Neutrophil (primary cell): ENCODE data around the gene PRDM5.

Source experiments
- H3K27ac ChIP-seq: fragments of 200-600 bp; sonication (generic); 2 replicates; pipeline ENCODE4 v1.5.1; 2016; ENCODE audit warnings: mild to moderate bottlenecking, moderate library complexity
- H3K27me3 ChIP-seq: fragments of 200-600 bp; sonication (generic); 2 replicates; pipeline ENCODE4 v1.6.0; 2016; ENCODE audit warnings: mild to moderate bottlenecking
- H3K36me3 ChIP-seq: fragments of 200-600 bp; sonication (generic); 2 replicates; pipeline ENCODE4 v1.5.1; 2017
- H3K4me1 ChIP-seq, 2 experiments: fragments of 200-600 bp in 1 of 2; sonication (generic) in 1 of 2; 1 replicate in 1 of 2; 2 replicates in 1 of 2; pipeline versions ENCODE4 v1.5.1 to v1.6.1; 2013 to 2016; ENCODE audit warnings: low read depth in 1 of 2, low read length in 1 of 2, mild to moderate bottlenecking in 1 of 2, moderate library complexity in 1 of 2; ENCODE audit not compliant: control insufficient read depth in 1 of 2, insufficient read depth in 1 of 2
- H3K4me3 ChIP-seq, 2 experiments: fragments of 200-600 bp in 1 of 2; sonication (generic) in 1 of 2; 1 replicate in 1 of 2; 2 replicates in 1 of 2; pipeline ENCODE4 v1.5.1; 2013 to 2016; ENCODE audit warnings: low read depth in 1 of 2, low read length in 1 of 2, mild to moderate bottlenecking in 1 of 2, moderate library complexity in 1 of 2
- H3K9me3 ChIP-seq: fragments of 200-600 bp; sonication (generic); 2 replicates; pipeline ENCODE4 v1.5.1; 2016
- CTCF ChIP-seq: fragments of 200-600 bp; sonication (generic); IDR thresholded peaks from 2 replicates; pipeline ENCODE4 v1.5.1; 2016; ENCODE audit warnings: antibody characterized with exemption

PRDM5 gene

GRCh38 chr4:120893314-120893713, 29.2 kb downstream of the PRDM5 start:
- Histone ChIP-seq H3K4me3 (no peak overlapping the region), H3K36me3 (no peaks in the 10 kb centered on the region), H3K27ac (no peak overlapping the region), H3K4me1 (no peaks in the 10 kb centered on the region), H3K27me3 (no peaks in the 10 kb centered on the region), H3K9me3 (no peaks in the 10 kb centered on the region)
- TF ChIP-seq CTCF, result no peak

- Histone ChIP-seq H3K4me3 (no peak overlapping the region), H3K27ac (no peak overlapping the region), H3K9me3 (no peaks in the 10 kb centered on the region), H3K4me1 (no peaks in the 10 kb centered on the region), H3K27me3 (no peaks in the 10 kb centered on the region), H3K36me3 (no peaks in the 10 kb centered on the region)
- no peak for TF ChIP-seq CTCF
Observed at GRCh38 chr4:120886191-120886590, 36.3 kb downstream of the PRDM5 start.

- Histone ChIP-seq H3K27ac (no peak overlapping the region), H3K27me3 (no peaks in the 10 kb centered on the region), H3K9me3 (no peaks in the 10 kb centered on the region), H3K4me1 (no peaks in the 10 kb centered on the region), H3K4me3 (no peak overlapping the region), H3K36me3 (no peaks in the 10 kb centered on the region)
- TF ChIP-seq CTCF, result no peak
Observed at GRCh38 chr4:120881846-120882245, 40.7 kb downstream of the PRDM5 start.

- no peak for TF ChIP-seq CTCF
- no peaks in the 10 kb centered on the region for H3K36me3 ChIP-seq
Observed at GRCh38 chr4:120881351-120881750, 41.2 kb downstream of the PRDM5 start.

GRCh38 chr4:120877021-120877420, 45.5 kb downstream of the PRDM5 start:
- H3K36me3 ChIP-seq, result no peaks in the 10 kb centered on the region
- no peak for TF ChIP-seq CTCF
- no peaks in the 10 kb centered on the region for H3K27me3 ChIP-seq
- H3K27ac ChIP-seq, result no peak overlapping the region
- no peaks in the 10 kb centered on the region for H3K9me3 ChIP-seq
- no peak overlapping the region for H3K4me3 ChIP-seq
- no peaks in the 10 kb centered on the region for H3K4me1 ChIP-seq

More at GRCh38 chr4:120881351-120881750, 41.2 kb downstream of the PRDM5 start:
- Histone ChIP-seq H3K27ac (no peak overlapping the region), H3K4me1 (no peaks in the 10 kb centered on the region), H3K4me3 (no peak overlapping the region), H3K27me3 (no peaks in the 10 kb centered on the region), H3K9me3 (no peaks in the 10 kb centered on the region)
